Body of pancreas (tissue), 4 donors: ENCODE data around the gene EML6.

ENCODE experiments used
- POLR2A ChIP-seq, 3 donors: fragments of 450-650 bp; IDR thresholded peaks; one replicate each; pipeline ENCODE4 v1.6.1; 2016; ENCODE audit warnings: antibody characterized with exemption in 3 of 3, mild to moderate bottlenecking in 2 of 3
- TF ChIP-seq, protein P1 (sequence below), 7 experiments: fragments of 450-650 bp in 4 of 7; fragments of 200-600 bp in 3 of 7; sonication (generic) in 3 of 7; IDR thresholded peaks; one replicate each; pipeline ENCODE4 v1.5.1; 2016 to 2019; ENCODE audit warnings: antibody characterized with exemption in 7 of 7

DNA sequence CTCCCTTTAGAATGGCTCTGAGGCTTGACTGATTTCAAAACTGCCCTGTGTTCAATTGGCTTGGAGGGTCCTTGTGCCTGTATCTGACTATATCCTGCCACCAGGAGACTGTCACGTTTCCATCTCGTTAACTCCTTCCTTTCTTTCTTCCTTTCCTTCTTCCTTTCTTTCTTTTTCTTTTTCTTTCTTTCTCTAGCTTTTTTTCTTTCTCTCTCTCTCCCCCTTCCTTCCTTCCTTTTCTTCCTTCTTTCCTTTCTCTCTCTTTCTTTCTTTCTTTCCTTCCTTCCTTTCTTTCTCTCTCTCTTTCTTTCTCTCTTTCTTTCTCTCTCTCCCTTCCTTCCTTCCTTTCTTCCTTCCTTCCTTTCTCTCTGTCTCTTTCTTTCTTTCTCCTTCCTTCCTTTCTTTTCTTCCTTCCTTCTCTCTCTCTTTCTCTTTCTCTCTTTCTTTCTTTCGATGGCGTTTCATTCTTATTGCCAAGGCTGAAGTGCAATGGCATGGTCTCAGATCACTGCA is 38.1 kb upstream of the EML6 start:
- TF ChIP-seq, protein P1, sequence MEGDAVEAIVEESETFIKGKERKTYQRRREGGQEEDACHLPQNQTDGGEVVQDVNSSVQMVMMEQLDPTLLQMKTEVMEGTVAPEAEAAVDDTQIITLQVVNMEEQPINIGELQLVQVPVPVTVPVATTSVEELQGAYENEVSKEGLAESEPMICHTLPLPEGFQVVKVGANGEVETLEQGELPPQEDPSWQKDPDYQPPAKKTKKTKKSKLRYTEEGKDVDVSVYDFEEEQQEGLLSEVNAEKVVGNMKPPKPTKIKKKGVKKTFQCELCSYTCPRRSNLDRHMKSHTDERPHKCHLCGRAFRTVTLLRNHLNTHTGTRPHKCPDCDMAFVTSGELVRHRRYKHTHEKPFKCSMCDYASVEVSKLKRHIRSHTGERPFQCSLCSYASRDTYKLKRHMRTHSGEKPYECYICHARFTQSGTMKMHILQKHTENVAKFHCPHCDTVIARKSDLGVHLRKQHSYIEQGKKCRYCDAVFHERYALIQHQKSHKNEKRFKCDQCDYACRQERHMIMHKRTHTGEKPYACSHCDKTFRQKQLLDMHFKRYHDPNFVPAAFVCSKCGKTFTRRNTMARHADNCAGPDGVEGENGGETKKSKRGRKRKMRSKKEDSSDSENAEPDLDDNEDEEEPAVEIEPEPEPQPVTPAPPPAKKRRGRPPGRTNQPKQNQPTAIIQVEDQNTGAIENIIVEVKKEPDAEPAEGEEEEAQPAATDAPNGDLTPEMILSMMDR (IDR thresholded peaks at IDR 0.05): no peak
- TF ChIP-seq POLR2A (IDR thresholded peaks at IDR 0.05): no peak
